DOHH2 (cell line): ENCODE data around the gene ANKRD33B.

Experiments
- H3F3A ChIP-seq: fragments of 200-600 bp; sonication (generic), shearing (Covaris generic); 2 replicates; pipeline ENCODE4 v1.6.0; 2016; ENCODE audit warnings: antibody characterized with exemption, mild to moderate bottlenecking; ENCODE audit not compliant: control insufficient read depth, insufficient read depth
- H3K27ac ChIP-seq: fragments of 200-600 bp; sonication (generic); 2 replicates; pipeline ENCODE4 v1.5.1; 2014; ENCODE audit warnings: low read depth, mild to moderate bottlenecking, low read length, moderate library complexity
- H3K27me3 ChIP-seq: fragments of 200-600 bp; sonication (generic); 2 replicates; pipeline ENCODE4 v1.6.1; 2014; ENCODE audit warnings: mild to moderate bottlenecking, low read length, mixed read lengths; ENCODE audit not compliant: control insufficient read depth
- H3K36me3 ChIP-seq: fragments of 200-600 bp; sonication (generic); 2 replicates; pipeline ENCODE4 v1.6.1; 2014; ENCODE audit warnings: mild to moderate bottlenecking, low read length, moderate library complexity, mixed read lengths; ENCODE audit not compliant: control insufficient read depth
- H3K4me1 ChIP-seq: fragments of 200-600 bp; sonication (generic); 2 replicates; pipeline ENCODE4 v1.6.1; 2014; ENCODE audit warnings: mild to moderate bottlenecking, low read length, mixed read lengths; ENCODE audit not compliant: control insufficient read depth
- H3K4me2 ChIP-seq: fragments of 200-600 bp; sonication (generic); 2 replicates; pipeline ENCODE4 v1.6.0; 2014; ENCODE audit warnings: mild to moderate bottlenecking, low read length, moderate library complexity
- H3K4me3 ChIP-seq: fragments of 200-600 bp; sonication (generic); 2 replicates; pipeline ENCODE4 v1.5.1; 2014; ENCODE audit warnings: mild to moderate bottlenecking, low read length, mixed read lengths
- H3K79me2 ChIP-seq: fragments of 200-600 bp; sonication (generic); 2 replicates; pipeline ENCODE4 v1.6.1; 2014; ENCODE audit warnings: mild to moderate bottlenecking, low read length, mixed read lengths; ENCODE audit not compliant: control insufficient read depth
- H3K9me2 ChIP-seq: fragments of 200-600 bp; sonication (generic); replicated peaks from 2 replicates; pipeline ENCODE4 v1.6.1; 2014; ENCODE audit warnings: mild to moderate bottlenecking, low read length, mixed read lengths; ENCODE audit not compliant: control insufficient read depth
- H3K9me3 ChIP-seq: fragments of 200-600 bp; sonication (generic); 2 replicates; pipeline ENCODE4 v1.6.1; 2014; ENCODE audit warnings: antibody characterized with exemption, low read length, mixed read lengths; ENCODE audit not compliant: control insufficient read depth, insufficient read depth
- H4K20me1 ChIP-seq: fragments of 200-600 bp; sonication (generic); 2 replicates; pipeline ENCODE4 v1.6.0; 2014; ENCODE audit warnings: low read depth, mild to moderate bottlenecking, antibody characterized with exemption, low read length, moderate library complexity; ENCODE audit not compliant: control insufficient read depth, insufficient read depth
- CTCF ChIP-seq: fragments of 200-600 bp; sonication (generic); IDR thresholded peaks from one replicate; pipeline ENCODE4 v1.5.1; 2014; ENCODE audit warnings: antibody characterized with exemption, mild to moderate bottlenecking, low read depth, low read length; ENCODE audit not compliant: poor library complexity, severe bottlenecking
- EZH2phosphoT487 ChIP-seq: fragments of 200-600 bp; sonication (generic); IDR thresholded peaks from 2 replicates; pipeline ENCODE4 v1.6.1; 2017; ENCODE audit warnings: borderline replicate concordance, mild to moderate bottlenecking, antibody characterized with exemption, low read length, moderate library complexity, mixed read lengths

The ANKRD33B gene

GRCh38 chr5:10584714-10585517, 21.0 kb downstream of the ANKRD33B start:
- no peaks in the 10 kb centered on the region for H3K36me3 ChIP-seq
- no peaks in the 10 kb centered on the region for H3K9me3 ChIP-seq
- 0 out of 2 replicates have a peak, but pooled peaks cover 4% of the 10 kb centered on the region for H3K27me3 ChIP-seq
- H3K79me2 ChIP-seq = no peaks in the 10 kb centered on the region
- peaks cover 73% of the 10 kb centered on the region for H3K4me1 ChIP-seq
- H3K9me2 ChIP-seq = no peaks in the 10 kb centered on the region
- H3F3A ChIP-seq = peaks cover 2% of the 10 kb centered on the region; the same call in 1 of the 2 replicates
- TF ChIP-seq EZH2phosphoT487 = no peak
- no peak overlapping the region for H3K27ac ChIP-seq
- no peak overlapping the region for H3K4me2 ChIP-seq
- no peaks in the 10 kb centered on the region for H4K20me1 ChIP-seq
- no peak overlapping the region for H3K4me3 ChIP-seq

- TF ChIP-seq EZH2phosphoT487 (no peak), CTCF (no peak)
- Histone ChIP-seq H3K27me3 (0 out of 2 replicates have a peak, but pooled peaks cover 4% of the 10 kb centered on the region), H3K4me3 (no peak overlapping the region), H3K9me2 (no peaks in the 10 kb centered on the region), H3F3A (peaks cover 2% of the 10 kb centered on the region; the same call in 1 of the 2 replicates), H3K4me2 (no peak overlapping the region), H4K20me1 (no peaks in the 10 kb centered on the region), H3K9me3 (no peaks in the 10 kb centered on the region), H3K27ac (no peak overlapping the region), H3K4me1 (peaks cover 67% of the 10 kb centered on the region), H3K79me2 (no peaks in the 10 kb centered on the region), H3K36me3 (no peaks in the 10 kb centered on the region)
Observed at GRCh38 chr5:10585518-10585915, 21.6 kb downstream of the ANKRD33B start.

- H3K4me2 ChIP-seq = no peak overlapping the region
- TF ChIP-seq EZH2phosphoT487 (no peak), CTCF (no peak)
- no peaks in the 10 kb centered on the region for H3K36me3 ChIP-seq
- peaks cover 66% of the 10 kb centered on the region for H3K4me1 ChIP-seq
- no peaks in the 10 kb centered on the region for H3K9me3 ChIP-seq
- no peak overlapping the region for H3K27ac ChIP-seq
- H3K4me3 ChIP-seq = no peak overlapping the region
- no peaks in the 10 kb centered on the region for H3K9me2 ChIP-seq
- H3K79me2 ChIP-seq = no peaks in the 10 kb centered on the region
- H3F3A ChIP-seq = peaks cover 2% of the 10 kb centered on the region; the same call in 1 of the 2 replicates
- H4K20me1 ChIP-seq = no peaks in the 10 kb centered on the region
- 0 out of 2 replicates have a peak, but pooled peaks cover 4% of the 10 kb centered on the region for H3K27me3 ChIP-seq
Observed at GRCh38 chr5:10586008-10586407, 22.1 kb downstream of the ANKRD33B start.

GRCh38 chr5:10586555-10586954, 22.7 kb downstream of the ANKRD33B start:
- H3F3A ChIP-seq = peaks cover 2% of the 10 kb centered on the region; the same call in 1 of the 2 replicates
- H3K27ac ChIP-seq = no peak overlapping the region
- no peaks in the 10 kb centered on the region for H3K9me3 ChIP-seq
- no peaks in the 10 kb centered on the region for H3K9me2 ChIP-seq
- H3K4me2 ChIP-seq = no peak overlapping the region
- no peaks in the 10 kb centered on the region for H3K79me2 ChIP-seq
- H3K36me3 ChIP-seq = no peaks in the 10 kb centered on the region
- no peak overlapping the region for H3K4me3 ChIP-seq
- H3K4me1 ChIP-seq = peaks cover 65% of the 10 kb centered on the region
- H4K20me1 ChIP-seq = no peaks in the 10 kb centered on the region
- 0 out of 2 replicates have a peak, but pooled peaks cover 4% of the 10 kb centered on the region for H3K27me3 ChIP-seq
- TF ChIP-seq CTCF (no peak), EZH2phosphoT487 (no peak)
